HTERT RPE-1 (cell line): ENCODE results near the gene MYOM3.

Experiments used
- in situ Hi-C: fragments of 300-500 bp; cut with MboI; formaldehyde crosslinking; loops from 4 replicates; pipeline ENCODE4 v1.14.3; 2020; ENCODE audit warnings: low sequenced_read_pairs

The MYOM3 gene

GRCh38 chr1:24139222-24139489 lies 27.2 kb upstream of the MYOM3 start:
- in situ Hi-C loops = no loop called here

DNA sequence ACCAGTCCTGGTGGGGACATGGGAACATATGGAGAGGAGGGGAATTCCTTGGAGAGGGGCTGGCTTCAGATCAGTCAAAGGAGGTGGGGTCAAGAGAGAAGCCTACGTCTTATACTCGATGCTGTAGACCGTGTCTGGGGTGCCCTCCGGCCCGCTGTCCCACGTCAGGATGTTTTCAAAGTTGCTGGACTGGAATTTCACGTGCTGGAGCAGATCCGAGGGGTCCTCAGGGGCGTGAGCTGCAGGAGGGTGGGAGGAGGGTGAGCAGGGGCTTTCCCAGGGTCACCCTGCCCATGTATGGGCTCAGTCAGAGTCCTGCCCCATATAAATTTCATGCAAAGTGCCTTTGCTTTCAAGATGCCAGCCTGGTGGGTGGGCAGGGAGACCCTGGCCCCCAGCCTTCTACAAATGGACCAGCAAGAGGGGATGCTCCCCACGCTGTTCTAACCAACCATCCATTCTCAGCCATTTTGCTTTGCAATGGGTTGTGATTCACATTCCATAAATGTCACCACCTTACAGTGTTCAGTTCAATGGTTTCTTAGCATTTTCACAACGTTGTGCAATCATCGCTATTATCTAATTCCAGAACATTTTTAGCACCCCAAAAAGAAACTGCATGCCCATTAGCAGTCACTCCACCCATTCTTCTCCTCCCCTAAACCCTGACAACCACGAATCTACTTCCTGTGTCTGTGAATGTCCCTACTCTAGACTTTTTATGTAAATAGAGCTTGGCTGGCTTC lies 26.7 kb upstream of the MYOM3 start:
- in situ Hi-C loops = no loop called here

DNA sequence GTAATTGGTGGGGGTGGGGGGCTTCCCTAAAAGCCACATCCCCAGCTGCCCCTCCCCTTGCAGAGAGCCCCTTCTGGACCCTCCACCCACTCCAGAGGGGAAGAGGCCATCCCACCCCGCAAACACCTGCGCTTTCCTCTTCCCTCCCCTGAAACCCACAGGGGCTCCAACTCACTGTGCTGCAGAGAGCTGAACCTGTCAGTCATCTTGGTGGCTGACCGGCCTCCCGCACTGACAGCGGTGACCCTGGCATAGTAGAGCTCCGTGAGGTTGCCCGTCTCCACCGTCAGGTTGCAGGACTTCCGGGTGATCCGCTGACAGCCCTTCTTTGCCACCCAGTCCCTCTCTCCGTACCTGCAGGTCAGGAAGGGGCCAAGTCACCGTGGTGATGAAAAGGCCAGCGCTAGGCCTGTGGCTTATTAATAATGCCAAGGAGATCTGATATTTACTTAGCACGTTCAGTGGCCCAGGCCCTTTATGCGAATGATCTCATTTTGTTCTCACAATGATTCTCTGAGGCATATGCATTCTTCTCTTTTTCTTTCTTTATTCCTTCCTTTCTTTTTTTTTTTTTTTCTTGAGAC lies 25.1 kb upstream of the MYOM3 start:
- in situ Hi-C loops = no loop called here

- in situ Hi-C loops = no loop called here
Observed at GRCh38 chr1:24134376-24134775, 22.4 kb upstream of the MYOM3 start.

DNA sequence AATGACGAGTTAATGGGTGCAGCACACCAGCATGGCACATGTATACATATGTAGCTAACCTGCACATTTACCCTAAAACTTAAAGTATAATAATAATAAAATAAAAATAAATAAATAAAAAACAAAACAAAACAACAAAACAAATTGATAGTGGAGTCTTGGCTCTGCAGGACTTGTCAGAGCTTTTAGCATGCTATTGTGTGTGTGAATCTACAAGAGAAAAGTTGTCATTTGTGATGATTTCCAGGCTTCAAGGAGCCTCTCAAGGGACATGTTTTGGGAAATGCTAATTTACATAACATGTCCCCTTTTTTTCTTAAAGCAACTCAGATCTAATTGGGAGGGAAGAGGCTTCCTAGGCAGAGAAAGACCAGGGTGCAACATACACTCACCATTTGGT lies 21.9 kb upstream of the MYOM3 start:
- in situ Hi-C loops = no loop called here

DNA sequence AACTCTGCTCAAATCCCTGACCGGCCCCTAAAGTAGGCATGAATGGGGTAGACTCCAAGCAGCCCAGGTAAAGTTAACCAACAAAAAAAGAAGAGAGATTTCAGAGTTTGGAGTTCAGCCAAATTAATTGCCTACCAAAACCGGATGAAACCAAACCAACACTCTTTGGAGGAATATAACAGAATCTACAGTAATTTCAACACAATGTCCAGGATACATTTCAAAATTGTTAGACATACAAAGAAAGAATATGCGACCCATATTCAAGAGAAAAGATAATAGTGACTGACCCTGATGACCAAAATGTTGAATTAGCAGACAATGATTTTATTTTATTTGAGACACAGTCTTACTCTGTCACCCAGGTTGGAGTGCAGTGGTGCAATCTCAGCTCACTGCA lies 18.4 kb upstream of the MYOM3 start:
- in situ Hi-C loops = no loop called here

- in situ Hi-C loops = no loop called here
Observed at GRCh38 chr1:24127801-24128363, 15.9 kb upstream of the MYOM3 start.

- in situ Hi-C loops = no loop called here
Observed at GRCh38 chr1:24127134-24127800, 15.3 kb upstream of the MYOM3 start.

DNA sequence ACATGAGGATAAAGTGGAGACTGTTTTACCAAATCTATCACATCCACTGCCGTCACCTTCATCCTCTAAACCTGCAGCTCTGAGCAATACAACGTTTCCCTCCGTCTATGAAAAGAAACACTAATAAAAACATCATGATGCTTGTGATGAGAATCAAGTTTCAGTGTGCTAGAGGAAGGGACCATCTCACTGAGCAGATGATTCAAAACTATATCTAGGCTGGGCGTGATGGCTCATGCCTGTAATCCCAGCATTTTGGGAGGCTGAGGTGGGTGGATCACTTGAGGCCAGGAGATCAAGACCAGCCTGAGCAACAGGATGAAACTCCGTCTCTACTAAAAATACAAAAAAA lies 14.7 kb upstream of the MYOM3 start:
- in situ Hi-C loops = no loop called here

DNA sequence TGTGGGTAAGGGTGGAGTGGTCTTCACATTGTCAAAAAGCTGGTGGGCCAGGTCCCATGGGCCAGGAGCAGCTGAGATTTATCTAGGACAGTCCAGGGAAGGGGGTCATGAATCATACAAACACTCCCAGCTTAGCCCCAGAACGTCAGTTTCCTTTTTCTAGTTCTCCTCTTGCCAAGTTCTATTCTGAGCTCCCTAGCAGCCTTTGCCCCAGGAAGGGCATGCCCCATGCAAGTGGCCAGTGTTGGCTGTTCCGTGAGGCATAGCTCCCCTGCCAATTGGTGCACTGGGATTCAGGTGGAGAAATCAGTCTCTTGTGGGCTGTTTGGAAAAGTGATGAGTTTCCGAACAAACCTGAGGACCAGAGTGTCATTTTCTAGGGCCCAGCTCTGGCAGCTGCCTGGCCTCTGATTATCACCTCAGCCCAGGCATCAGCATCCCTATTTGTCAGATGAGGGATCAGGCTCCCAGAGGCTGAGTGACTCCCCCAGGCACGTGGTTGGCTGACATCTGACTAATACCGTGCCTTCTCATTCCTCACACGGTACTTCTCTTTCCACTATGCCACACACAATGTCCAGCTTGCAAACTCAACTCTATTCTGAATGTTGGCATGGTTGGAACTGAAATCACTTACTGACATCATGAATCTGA lies 14.2 kb upstream of the MYOM3 start:
- in situ Hi-C loops = no loop called here

DNA sequence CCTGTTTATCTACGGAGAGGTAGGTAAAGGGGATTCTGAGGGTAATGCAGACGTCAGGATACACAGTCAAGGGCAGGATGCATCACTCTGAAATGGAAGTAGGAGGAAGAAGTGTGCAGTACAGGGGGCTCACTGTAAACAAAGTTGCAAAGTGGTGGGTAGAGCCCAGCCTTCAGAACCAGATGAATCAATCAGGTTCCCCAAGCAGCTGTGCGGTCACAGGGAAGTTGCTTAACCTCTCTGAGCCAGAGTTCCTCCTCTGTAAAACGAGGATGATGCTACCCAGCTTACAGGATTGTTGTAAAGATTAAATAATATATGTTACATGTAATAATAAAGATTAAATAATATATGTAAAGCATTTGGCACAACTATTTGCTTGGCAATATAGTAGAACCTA lies 13.5 kb upstream of the MYOM3 start:
- in situ Hi-C loops = no loop called here

DNA sequence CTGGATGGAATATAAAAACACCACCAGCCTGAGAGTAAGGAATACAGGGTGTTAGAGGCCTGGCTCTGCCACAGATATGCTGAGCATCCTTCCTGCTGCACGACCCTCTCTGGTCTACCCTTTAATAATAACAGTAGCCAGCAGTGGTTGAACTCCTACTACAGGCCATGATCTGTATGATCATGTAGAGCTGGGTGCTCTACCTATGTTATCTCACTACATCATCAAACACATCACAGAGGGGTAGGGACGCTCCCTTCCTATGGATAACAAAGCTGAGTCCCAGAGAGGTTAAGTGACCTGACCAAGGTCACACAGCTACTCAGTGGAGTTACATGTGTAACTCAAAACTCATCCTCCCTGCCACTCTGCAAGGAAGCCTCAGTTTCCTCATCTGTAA lies 13.0 kb upstream of the MYOM3 start:
- in situ Hi-C loops = no loop called here

DNA sequence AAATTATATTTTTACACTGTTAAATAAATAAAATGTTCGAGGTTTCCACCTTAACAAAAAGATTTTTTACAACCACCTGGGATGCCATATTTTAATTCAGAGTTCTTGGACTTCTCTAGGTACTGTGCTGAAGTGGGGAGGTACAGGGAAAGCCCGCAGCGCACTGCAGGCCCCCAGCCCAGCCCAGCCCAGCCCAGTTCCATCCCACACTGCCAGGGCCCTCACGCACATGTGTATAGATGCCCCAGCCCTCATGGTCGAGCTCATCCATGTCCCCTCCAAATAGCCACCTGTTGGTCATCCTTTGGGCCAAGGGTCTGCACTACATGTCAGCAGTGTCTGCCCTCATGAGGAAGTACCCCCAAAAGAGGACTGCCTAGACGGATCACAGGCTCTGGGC lies 11.7 kb upstream of the MYOM3 start:
- in situ Hi-C loops = no loop called here

DNA sequence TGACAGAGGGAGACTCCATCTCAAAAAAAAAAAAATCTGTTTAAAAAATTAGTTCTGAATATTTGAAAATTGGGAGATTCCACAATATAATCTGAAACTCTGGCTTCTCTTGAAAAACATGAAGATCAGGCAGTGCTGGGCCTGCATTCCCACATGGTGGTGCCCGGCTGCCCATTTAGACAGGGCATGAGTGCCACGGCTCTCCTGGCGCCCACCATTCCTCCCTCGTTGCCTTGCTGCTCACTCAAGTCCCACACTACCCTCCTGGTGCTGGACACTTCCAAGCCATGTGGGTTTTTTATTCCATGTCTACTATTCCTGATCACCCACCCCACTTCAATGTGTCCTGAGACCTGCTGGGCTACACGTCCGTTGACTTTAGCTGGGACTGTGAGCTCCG lies 10.8 kb upstream of the MYOM3 start:
- in situ Hi-C loops = no loop called here

DNA sequence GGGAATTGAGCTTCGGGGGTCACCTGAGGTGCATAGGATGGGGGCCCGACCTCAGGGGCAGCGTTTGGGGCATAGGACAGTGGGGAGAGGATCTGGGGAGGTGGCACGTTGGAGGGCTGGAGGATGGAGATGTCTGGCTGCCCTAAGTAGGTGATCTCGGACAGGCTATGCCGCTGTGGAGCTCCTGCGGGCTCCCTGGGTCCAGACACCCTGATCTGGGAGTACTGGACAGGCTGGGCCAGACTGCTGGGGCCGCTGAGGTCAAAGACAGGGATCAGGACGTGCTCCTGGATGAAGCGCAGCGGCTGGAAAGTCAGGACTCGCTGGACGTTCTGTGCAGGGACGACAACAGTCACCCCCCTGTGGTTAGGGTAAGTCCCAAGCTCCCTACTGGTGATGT lies 9.5 kb upstream of the MYOM3 start:
- in situ Hi-C loops = no loop called here

DNA sequence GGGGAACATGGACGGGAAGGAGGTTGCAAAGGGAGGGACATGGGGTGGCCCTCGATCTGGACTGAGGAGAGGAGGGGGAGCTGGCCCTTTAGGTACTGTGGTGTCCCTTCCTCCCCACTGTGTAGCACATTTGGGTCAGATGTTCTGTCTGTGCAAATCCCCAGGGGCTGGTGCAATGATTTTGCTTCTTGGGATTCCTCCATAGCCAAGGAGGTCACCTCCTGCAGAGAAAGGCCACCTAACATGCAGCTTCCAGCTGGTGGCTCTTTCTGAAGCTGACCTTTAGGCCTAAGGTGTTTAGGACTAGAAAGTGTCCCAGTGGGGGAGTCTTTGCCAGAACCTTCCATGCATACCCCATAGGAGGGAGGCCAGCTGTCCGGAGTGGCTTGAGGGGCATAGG lies 9.0 kb upstream of the MYOM3 start:
- in situ Hi-C loops = no loop called here

DNA sequence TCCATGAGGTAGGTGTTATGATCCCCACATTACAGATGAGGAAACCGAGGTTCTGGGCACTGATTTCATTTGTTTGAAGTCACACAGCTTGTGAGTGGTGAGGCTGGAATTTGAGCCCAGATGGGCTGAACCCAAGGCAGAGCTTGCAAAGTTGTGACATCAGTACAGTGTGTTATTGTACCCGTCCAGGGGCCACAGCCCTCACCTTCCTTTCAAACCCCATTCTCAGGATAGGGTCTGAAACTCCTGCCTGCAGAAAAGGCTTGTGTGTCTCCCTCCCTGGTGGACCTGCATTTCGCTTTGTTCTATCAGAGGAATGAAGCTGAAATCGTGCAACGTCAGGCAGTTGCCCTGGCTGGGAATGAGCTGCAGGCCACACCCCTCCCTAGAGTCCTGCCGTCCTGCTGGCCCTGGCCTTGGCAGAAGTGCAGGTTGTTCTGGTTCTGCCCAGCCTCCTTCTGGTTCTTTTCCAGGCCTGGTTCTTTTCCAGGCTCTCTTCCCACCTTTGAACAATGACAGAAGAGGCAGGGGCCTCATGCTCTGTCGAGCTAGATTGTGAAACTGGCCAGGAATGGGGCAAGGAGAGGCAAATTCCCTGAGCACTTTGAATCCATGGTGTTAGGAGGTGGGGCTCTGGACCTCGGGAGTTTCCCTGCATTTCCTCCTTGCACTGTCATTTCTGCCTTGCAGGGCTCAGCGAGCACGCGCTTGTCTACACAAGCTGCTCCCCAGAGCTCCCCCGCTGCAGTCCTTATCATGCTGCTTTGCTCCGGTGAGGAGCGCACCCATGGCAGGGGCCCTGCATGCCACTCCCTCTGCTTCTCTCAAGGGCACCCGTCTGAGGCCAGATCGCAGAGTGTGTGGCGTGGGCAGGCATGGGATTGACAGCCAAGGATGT lies 8.2 kb upstream of the MYOM3 start:
- in situ Hi-C loops = no loop called here

DNA sequence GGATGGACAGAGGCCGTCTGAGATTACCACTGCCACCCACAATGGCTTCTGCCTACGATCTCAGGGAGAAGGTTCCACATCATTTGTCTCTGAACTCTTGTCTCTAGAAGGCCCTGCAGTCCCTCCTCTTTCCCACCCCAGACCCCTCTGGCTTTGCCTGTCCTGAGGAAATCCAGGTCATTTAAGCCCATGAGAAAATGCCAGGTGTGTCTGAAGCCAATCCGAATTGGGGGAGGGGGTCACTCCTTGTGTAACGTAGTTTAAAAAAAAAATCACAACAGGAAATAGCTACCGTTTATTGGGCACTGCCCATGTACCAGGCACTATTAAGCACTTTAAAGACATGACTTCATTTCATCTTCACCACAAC lies 7.5 kb upstream of the MYOM3 start:
- in situ Hi-C loops = no loop called here

- in situ Hi-C loops = no loop called here
Observed at GRCh38 chr1:24118410-24119242, 6.7 kb upstream of the MYOM3 start.

GRCh38 chr1:24117722-24118409 lies 5.9 kb upstream of the MYOM3 start:
- in situ Hi-C loops = no loop called here
